ENCODE data around the gene STK39.

STK39 gene

GRCh38 chr2:168198476-168199207 lies 48.8 kb downstream of the STK39 start:
- Histone ChIP-seq H4K20me1 (ENCODE audit: control insufficient read depth, insufficient read depth, low read depth, low read length) (no peaks in the 10 kb centered on the region), H3K79me2 (ENCODE audit: control insufficient read depth, low read length) (peaks cover 10% of the 10 kb centered on the region), H3K9me3 (ENCODE audit: control insufficient read depth, insufficient read depth, low read length) (no peaks in the 10 kb centered on the region)

GRCh38 chr2:168196764-168197180 lies 50.6 kb downstream of the STK39 start:
- no peaks in the 10 kb centered on the region for H3K36me3 ChIP-seq (ENCODE audit: control insufficient read depth, low read length)
- no peaks in the 10 kb centered on the region for H3K9me3 ChIP-seq (ENCODE audit: control insufficient read depth, insufficient read depth, low read length)
- H3K27ac ChIP-seq (ENCODE audit: low read depth, low read length): no peak overlapping the region
- H3K4me2 ChIP-seq (ENCODE audit: low read length): no peak overlapping the region
- no peaks in the 10 kb centered on the region for H3K9me2 ChIP-seq (replicated peaks; ENCODE audit: control insufficient read depth, low read length)
- no peak overlapping the region for H3K4me3 ChIP-seq (ENCODE audit: low read length)
- TF ChIP-seq EZH2phosphoT487 (IDR thresholded peaks at IDR 0.05; ENCODE audit: borderline replicate concordance, low read length) (no peak), CTCF (IDR thresholded peaks at IDR 0.05; ENCODE audit: low read depth, low read length, poor library complexity, severe bottlenecking) (no peak)
- no peaks in the 10 kb centered on the region for H4K20me1 ChIP-seq (ENCODE audit: control insufficient read depth, insufficient read depth, low read depth, low read length)
- H3K27me3 ChIP-seq (ENCODE audit: control insufficient read depth, low read length): no peaks in the 10 kb centered on the region
- peaks cover 23% of the 10 kb centered on the region for H3K79me2 ChIP-seq (ENCODE audit: control insufficient read depth, low read length)
- H3K4me1 ChIP-seq (ENCODE audit: control insufficient read depth, low read length): peaks cover 31% of the 10 kb centered on the region
- H3F3A ChIP-seq (ENCODE audit: control insufficient read depth, insufficient read depth): no peaks in the 10 kb centered on the region

More at GRCh38 chr2:168198476-168199207, 48.8 kb downstream of the STK39 start:
- Histone ChIP-seq H3K4me3 (ENCODE audit: low read length) (no peak overlapping the region), H3K4me1 (ENCODE audit: control insufficient read depth, low read length) (peaks cover 21% of the 10 kb centered on the region), H3K9me2 (replicated peaks; ENCODE audit: control insufficient read depth, low read length) (no peaks in the 10 kb centered on the region), H3F3A (ENCODE audit: control insufficient read depth, insufficient read depth) (no peaks in the 10 kb centered on the region), H3K27me3 (ENCODE audit: control insufficient read depth, low read length) (no peaks in the 10 kb centered on the region), H3K4me2 (ENCODE audit: low read length) (no peak overlapping the region), H3K36me3 (ENCODE audit: control insufficient read depth, low read length) (no peaks in the 10 kb centered on the region), H3K27ac (ENCODE audit: low read depth, low read length) (no peak overlapping the region)
- TF ChIP-seq CTCF (IDR thresholded peaks at IDR 0.05; ENCODE audit: low read depth, low read length, poor library complexity, severe bottlenecking) (no peak), EZH2phosphoT487 (IDR thresholded peaks at IDR 0.05; ENCODE audit: borderline replicate concordance, low read length) (no peak)

GRCh38 chr2:168194784-168195522 lies 52.4 kb downstream of the STK39 start:
- H3K4me1 ChIP-seq (ENCODE audit: control insufficient read depth, low read length): peaks cover 31% of the 10 kb centered on the region
- H3K9me3 ChIP-seq (ENCODE audit: control insufficient read depth, insufficient read depth, low read length): no peaks in the 10 kb centered on the region
- H3K27me3 ChIP-seq (ENCODE audit: control insufficient read depth, low read length): no peaks in the 10 kb centered on the region
- H3K79me2 ChIP-seq (ENCODE audit: control insufficient read depth, low read length): peaks cover 19% of the 10 kb centered on the region
- no peak overlapping the region for H3K27ac ChIP-seq (ENCODE audit: low read depth, low read length)
- H4K20me1 ChIP-seq (ENCODE audit: control insufficient read depth, insufficient read depth, low read depth, low read length): no peaks in the 10 kb centered on the region
- H3K4me3 ChIP-seq (ENCODE audit: low read length): no peak overlapping the region
- H3F3A ChIP-seq (ENCODE audit: control insufficient read depth, insufficient read depth): no peaks in the 10 kb centered on the region
- H3K4me2 ChIP-seq (ENCODE audit: low read length): peak overlapping the region; percentile 4
- no peaks in the 10 kb centered on the region for H3K36me3 ChIP-seq (ENCODE audit: control insufficient read depth, low read length)
- TF ChIP-seq EZH2phosphoT487 (IDR thresholded peaks at IDR 0.05; ENCODE audit: borderline replicate concordance, low read length) (no peak), CTCF (IDR thresholded peaks at IDR 0.05; ENCODE audit: low read depth, low read length, poor library complexity, severe bottlenecking) (no peak)
- H3K9me2 ChIP-seq (replicated peaks; ENCODE audit: control insufficient read depth, low read length): no peaks in the 10 kb centered on the region
